ENCODE data around the gene OR5B12.
"Not testable (repeated sequence)": the region's sequence is repeated elsewhere in the genome, so short reads cannot be mapped to it uniquely, and the experiment has no call there.

Gene OR5B12

DNA sequence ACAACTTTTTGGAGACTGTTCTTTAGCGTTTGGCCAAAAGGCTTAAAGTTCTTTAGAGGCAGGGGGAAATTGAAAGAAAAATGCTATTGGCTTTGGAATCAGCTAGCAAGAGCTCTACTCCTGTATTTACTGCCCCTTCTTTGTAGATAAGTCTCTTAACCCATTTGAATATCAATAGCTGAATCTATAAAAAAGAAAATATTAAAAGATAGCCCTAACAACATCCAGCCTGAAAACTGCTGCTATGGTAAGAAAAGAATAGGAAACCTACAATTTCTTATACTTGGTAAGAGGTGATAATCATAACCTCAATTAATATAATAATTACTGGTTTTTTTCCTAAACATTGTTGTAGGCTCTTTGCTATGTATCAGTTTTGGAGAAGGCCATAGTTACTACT lies at the start of gene OR5B12:
OR5B12 (minus strand) TSS at position 101 of the 400 bp plus-strand sequence. CDS start 2,085 bp downstream, outside the sequence.
- DNase-seq (ENCODE audit: low read depth in 2 of 2) = no peak

DNA sequence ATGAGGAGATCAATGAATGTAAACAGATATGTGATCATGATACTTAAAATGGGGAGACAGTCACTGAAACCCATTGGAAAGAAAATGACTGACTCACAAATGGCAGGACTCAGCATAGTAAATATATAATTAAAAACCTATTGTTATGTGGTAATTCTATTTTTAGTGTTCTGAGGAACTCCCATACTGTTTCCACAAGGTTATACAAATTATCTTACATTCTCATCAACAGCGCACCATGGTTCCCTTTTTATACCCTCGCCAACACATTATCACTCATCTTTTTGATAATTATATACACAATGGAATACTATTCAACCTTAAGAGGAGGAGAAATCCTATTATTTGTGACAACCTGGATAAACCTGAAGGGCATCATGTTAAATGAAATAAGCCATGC lies 48.8 kb upstream of the OR5B12 start:
- DNase-seq (ENCODE audit: low read depth in 2 of 2) = no peak

DNA sequence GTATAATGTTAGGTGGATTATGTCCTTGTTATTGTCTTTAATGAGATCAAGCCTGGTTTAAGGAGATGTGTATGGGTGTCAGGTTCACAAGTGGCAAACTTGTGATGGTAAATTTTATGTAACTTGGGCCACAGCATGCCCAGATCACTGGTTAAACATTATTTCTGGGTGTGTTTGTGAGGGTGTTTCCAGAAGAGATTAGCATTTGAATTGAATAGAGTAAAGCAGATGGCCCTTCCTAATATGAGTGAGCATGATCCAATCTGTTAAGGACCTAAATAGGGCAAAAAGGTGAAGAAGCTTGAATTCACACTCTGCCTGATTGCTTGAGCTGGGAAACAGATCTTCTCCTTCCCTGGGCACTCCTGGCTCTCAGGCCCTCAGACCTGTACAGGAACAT lies 45.1 kb upstream of the OR5B12 start:
- DNase-seq (ENCODE audit: low read depth in 2 of 2) = no peak

- no peak for DNase-seq (ENCODE audit: low read depth in 2 of 2)
Measured at GRCh38 chr11:58485961-58486360, 43.9 kb upstream of the OR5B12 start.

- DNase-seq (ENCODE audit: low read depth in 2 of 2) = no peak
Measured at GRCh38 chr11:58471892-58472291, 29.9 kb upstream of the OR5B12 start.

- no peak for DNase-seq (ENCODE audit: low read depth in 2 of 2)
Measured at GRCh38 chr11:58466293-58466692, 24.3 kb upstream of the OR5B12 start.

DNA sequence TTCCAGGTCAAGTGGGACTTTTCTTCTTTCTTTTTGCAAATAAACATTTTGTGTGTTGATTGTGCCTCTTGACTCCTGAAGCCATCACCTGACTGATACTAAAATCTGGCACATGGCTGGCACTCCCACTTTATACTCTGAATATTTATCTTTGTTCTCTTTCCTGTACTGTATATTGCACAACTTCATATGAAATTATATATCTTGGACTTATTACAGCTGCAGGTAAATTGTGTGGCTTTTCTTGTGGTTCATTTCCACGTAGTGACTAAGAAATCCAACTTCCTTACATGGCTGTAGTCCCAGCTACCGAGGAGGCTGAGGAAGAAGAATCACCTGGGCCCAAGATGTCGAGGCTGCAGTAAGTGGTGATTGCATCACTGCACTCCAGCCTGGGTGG lies 23.7 kb upstream of the OR5B12 start:
- no peak for DNase-seq (ENCODE audit: low read depth in 2 of 2)

DNA sequence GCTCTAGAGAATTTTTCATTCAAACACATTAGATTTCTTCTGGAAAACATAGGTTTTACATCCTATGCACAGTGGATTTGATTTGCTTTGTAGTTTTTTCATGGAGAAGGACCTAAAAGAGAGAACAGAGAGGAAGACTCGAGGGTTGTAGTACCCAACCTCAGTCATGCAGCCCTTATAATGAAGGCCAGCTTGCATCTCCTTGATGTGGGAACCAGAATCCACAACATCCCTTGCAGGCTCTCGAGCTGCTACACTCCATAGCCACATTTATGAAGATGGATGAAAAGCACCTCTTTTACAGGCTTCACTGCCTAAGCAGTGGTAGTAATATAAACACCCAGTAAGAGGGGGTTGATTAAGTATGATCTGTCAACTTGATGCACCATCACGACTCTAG lies 9.5 kb upstream of the OR5B12 start:
- no peak for DNase-seq (ENCODE audit: low read depth in 2 of 2)

DNA sequence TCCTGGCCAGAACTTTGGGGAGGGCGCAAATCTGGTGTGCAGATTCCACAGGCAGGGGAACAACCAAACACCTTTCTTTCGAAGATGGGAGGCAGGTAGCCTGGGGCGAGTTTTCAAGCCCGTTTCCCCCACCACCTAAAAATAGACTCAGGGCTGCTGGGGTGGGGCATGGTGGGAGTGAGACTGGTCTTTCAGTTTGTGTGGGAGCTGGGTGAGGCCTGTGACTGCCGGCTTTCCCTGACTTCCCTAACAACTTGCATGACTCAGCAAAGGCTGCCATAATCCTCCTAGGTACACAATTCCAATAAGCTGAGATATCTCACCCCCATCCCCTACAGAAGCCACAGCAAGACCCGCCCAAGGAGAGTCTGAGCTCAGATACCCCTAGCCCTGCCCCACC lies 4.3 kb upstream of the OR5B12 start:
- DNase-seq (ENCODE audit: low read depth in 2 of 2) = no peak

DNA sequence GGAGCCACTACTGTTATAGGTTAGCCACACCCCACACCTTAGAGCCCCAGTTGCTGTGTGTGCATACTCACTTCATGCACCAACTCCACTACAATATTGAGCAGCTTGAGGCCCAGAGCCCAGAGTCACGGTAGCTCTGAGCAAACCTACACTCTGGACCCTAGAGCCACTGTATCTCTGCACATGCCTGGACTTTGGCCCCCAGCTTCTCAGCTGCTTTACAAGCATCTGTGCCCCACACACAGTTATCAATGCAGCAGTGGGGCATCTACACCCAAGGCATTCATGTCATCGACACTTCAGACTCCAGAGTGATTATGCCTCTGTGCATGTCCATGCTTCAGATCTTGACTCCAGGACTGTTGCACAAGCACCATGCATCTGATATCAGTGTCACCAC lies 2.3 kb upstream of the OR5B12 start:
- DNase-seq (ENCODE audit: low read depth in 2 of 2) = no peak

DNA sequence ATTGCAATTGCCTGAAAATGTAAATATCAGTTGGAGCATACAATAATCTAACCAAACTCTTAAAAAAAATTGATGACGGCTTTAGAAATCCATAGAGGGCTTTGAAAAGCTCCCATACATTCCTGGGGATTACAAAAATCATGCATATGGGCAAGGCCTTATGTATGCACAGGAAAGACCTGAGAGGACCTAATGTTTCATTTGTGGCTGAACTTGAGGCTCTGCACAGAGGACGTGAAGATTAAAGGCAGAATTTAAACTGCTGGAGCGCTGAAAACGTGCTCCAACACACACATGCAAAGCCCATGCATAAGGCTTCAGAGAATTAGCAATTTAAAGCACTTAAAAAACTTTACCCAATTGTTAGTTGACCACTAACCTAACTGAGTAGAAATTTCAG lies 3.5 kb downstream of the OR5B12 start:
- no peak for DNase-seq (ENCODE audit: low read depth in 2 of 2)

GRCh38 chr11:58434217-58434616 lies 7.8 kb downstream of the OR5B12 start:
- no peak for DNase-seq (ENCODE audit: low read depth in 2 of 2)

- no peak for DNase-seq (ENCODE audit: low read depth in 2 of 2)
Measured at GRCh38 chr11:58433638-58434203, 8.3 kb downstream of the OR5B12 start.

- no peak for DNase-seq (ENCODE audit: low read depth in 2 of 2)
Measured at GRCh38 chr11:58429273-58429672, 12.8 kb downstream of the OR5B12 start.

- no peak for DNase-seq (ENCODE audit: low read depth in 2 of 2)
Measured at GRCh38 chr11:58428021-58428420, 14.0 kb downstream of the OR5B12 start, which contains the start of gene OR5B2. OR5B2 (minus strand) TSS chr11:58428121; CDS start chr11:58423261, 4,860 bp downstream.

DNA sequence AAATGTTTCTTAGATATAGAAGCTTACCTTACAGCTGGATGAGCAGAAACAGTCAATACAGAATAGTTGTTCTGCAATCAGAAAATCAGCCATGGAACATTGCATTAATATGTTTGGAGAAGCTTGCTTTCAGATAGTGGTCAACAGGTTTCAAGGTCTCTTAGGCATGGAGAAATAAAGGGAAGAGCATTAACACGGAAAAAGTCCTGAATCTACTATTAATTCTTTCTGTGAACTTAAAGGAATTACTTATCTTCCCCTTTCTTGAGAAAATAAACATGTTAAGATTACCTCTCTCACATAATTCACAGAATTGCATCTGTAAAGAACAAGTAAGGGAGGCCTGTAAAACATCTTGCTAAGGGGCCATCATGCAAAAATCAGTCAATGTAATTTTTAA lies 35.3 kb downstream of the OR5B12 start, which contains the start of gene OR5B3:
OR5B3 (minus strand) TSS at position 101 of the 400 bp plus-strand sequence. CDS start 3,465 bp downstream, outside the sequence.
- DNase-seq (ENCODE audit: low read depth in 2 of 2) = no peak

- DNase-seq (ENCODE audit: low read depth in 2 of 2) = not testable (repeated sequence)
Measured at GRCh38 chr11:58399622-58400021, 42.4 kb downstream of the OR5B12 start.

GRCh38 chr11:58395581-58395980 lies 46.5 kb downstream of the OR5B12 start:
- no peak for DNase-seq (ENCODE audit: low read depth in 2 of 2)

GRCh38 chr11:58394195-58394594 lies 47.8 kb downstream of the OR5B12 start:
- DNase-seq (ENCODE audit: low read depth in 2 of 2) = no peak

DNA sequence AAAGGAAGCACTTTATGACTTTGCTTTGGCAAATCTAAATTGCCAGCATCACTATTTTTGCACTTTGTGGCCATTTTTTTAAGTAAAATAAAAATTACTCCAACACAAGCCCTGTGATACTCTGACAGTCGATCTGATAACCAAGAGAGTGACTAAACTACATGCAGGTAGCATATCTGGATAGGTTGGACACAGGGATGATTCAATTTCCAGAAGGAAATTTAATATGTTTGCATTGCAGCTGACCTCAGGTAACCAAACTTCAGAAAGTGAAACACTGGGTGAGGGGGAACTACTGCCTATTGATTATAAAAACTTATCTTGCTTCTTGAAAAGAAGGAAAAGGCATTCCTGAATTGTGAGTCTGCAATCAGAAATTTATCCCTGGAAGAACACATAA lies 49.3 kb downstream of the OR5B12 start:
- DNase-seq (ENCODE audit: low read depth in 2 of 2) = no peak

DNA sequence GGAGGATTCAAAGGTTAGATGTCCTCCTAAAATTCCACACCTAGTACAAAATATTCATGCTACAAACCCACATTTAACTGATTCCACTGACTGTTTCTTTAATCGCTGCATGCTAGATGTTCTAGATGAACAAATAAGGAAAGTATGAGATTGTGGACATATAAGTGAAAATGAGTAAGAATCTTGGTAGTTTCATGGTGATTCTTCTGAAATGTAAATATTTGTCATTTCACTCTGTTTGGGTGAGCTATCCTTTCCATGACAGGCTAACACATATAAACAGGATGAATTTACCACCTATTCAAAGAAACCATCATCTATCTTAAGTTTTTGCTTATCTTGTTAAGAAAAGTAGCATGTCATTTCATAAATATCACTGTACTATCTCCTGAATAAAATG lies 50.2 kb downstream of the OR5B12 start:
- DNase-seq (ENCODE audit: low read depth in 2 of 2) = no peak

DNA sequence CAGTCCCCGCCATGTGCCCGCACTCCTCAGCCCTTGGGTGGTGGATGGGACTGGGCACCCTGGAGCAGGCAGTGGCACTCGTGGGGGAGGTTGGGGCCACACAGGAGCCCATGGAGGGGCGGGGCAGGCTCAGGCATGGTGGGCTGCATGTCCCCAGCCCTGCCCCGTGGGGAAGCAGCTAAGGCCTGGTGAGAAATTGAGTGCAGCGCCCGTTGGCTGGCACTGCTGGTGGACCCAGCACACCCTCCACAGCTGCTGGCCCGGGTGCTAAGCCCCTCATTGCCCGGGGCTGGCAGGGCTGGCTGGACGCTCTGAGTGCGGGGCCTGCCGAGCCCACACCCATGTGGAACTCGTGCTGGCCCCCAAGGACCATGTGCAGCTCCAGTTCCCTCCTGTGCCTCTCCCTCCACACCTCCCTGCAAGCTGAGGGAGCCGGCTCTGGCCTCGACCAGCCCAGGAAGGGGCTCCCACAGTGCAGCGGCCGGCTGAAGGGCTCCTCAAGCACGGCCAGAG lies 51.4 kb downstream of the OR5B12 start:
- no peak for DNase-seq (ENCODE audit: low read depth in 2 of 2)

Data from stimulated activated CD8-positive, alpha-beta memory T cell treated with anti-CD3 and anti-CD28 coated beads, Interleukin-15, amount 100 ng/mL, for 4 hours (primary cell).